Astrocyte of the cerebellum (primary cell): ENCODE measurements around the gene CAMTA1.

Experiments used
- DNase-seq: peaks from one replicate; pipeline ENCODE4 v3.0.0-alpha.2; 2011; ENCODE audit warnings: low read depth
- H3K4me3 ChIP-seq: 2 replicates; pipeline ENCODE4 v1.5.1; 2011; ENCODE audit warnings: mild to moderate bottlenecking, low read depth, low read length, moderate library complexity
- CTCF ChIP-seq: IDR thresholded peaks from 2 replicates; pipeline ENCODE4 v1.5.1; 2012; ENCODE audit warnings: low read length, low read depth, moderate library complexity, mild to moderate bottlenecking; ENCODE audit errors: missing control alignments
- in situ Hi-C: cut with HindIII; loops from 2 replicates; pipeline ENCODE4 v1.10.0; 2017; ENCODE audit warnings: low sequenced_read_pairs

CAMTA1 gene

DNA sequence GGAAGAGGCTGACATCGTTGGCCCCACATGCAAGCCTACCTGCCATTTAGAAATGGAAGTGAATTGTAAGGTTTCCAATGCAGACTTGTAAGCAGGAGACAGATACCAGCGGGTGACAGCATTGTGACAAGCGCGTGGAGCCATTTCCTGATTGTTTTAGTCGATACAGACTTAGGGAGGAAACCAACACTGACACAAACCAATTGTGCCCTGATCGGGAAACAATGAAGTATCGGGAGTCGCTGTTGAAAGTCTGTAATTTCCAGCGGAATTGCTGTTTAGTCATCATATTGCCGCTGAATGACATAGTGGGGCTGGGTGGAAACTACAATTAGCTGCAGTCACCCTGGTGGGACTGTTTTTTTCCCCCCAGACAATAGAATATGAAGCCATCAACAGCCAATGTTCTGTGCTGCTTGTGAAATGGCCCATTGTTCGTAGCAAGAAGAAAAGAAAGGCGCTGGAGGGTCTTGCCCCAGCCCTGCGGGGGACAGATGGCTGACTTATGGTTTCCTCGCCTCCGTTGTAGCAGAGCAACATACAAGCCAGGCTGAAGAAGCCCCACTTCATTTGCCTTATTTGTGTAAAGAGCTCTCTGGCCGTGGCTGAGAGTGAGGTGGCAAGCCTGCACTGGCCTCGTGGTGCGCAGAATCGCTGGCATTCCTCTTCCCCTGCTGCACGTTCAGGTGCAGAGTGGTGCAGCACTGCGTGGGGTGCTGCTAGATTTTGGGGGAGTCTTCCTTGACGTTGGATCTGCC is 462.7 kb downstream of the CAMTA1 start:
- no peak for TF ChIP-seq CTCF
- DNase-seq, result no peak
- no peak overlapping the region for H3K4me3 ChIP-seq
- in situ Hi-C loops, result no loop called here

GRCh38 chr1:7248549-7249199 is 463.4 kb downstream of the CAMTA1 start:
- in situ Hi-C loops, result no loop called here
- TF ChIP-seq CTCF, result no peak
- DNase-seq, result no peak

DNA sequence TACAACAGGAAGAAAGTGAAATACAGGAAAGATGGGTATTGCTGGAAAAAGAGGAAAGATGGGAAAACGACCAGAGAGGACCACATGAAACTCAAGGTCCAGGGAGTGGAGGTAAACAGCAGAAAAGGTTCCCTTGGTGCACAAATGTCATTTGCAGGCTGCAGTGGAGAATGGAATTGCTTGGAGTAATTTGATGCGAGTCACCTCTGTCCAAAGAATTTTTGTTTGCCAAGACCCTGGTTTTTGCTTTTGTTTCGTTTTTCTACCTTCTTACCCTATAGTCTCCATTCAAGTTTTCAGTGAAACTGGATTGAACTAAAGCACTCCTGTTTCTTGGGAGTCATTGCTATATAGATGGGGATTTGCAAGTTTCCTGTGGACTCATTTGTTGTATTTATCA is 464.3 kb downstream of the CAMTA1 start:
- H3K4me3 ChIP-seq, result no peak overlapping the region
- no peak for DNase-seq
- no peak for TF ChIP-seq CTCF
- in situ Hi-C loops, result no loop called here

More at GRCh38 chr1:7248549-7249199, 463.4 kb downstream of the CAMTA1 start:
- no peak overlapping the region for H3K4me3 ChIP-seq

DNA sequence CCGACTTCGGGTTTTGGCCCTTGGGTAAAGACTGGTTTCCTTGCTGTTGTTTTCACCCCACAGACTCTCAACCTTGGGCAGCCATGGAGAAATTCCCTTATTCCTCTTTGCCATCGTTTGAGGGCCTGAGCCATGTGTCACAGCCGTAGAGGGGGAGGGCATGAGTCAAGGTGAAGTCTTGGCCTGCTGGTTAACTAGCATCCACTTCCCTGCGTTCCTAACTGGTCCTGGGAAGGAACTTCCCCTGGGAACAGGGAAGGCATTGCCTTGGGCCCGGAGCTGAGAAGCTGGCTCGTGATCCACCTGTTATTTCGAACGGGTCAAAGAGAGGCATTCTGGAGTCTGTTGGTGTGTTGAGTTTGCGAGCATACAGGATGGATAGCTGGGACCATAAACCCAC is 464.9 kb downstream of the CAMTA1 start:
- no peak for TF ChIP-seq CTCF
- in situ Hi-C loops, result no loop called here
- DNase-seq, result no peak
- no peak overlapping the region for H3K4me3 ChIP-seq

GRCh38 chr1:7250597-7251453 is 465.6 kb downstream of the CAMTA1 start:
- no peak for DNase-seq
- H3K4me3 ChIP-seq, result no peak overlapping the region
- in situ Hi-C loops, result no loop called here
- TF ChIP-seq CTCF, result no peak

GRCh38 chr1:7251454-7251800 is 466.2 kb downstream of the CAMTA1 start:
- no peak for TF ChIP-seq CTCF
- DNase-seq, result no peak
- in situ Hi-C loops, result no loop called here
- no peak overlapping the region for H3K4me3 ChIP-seq
